Measurements from ENCODE around the gene FANCB.

Gene FANCB

GRCh38 chrX:14872851-14873675 is at the start of gene FANCB, which contains the start of gene MOSPD2:
Gene FANCB (minus strand): TSS chrX:14873069. CDS start chrX:14865510, 7,559 bp downstream.
Gene MOSPD2 (plus strand): TSS chrX:14873421. CDS start chrX:14873529, 108 bp downstream.
- DNase-seq = peak; percentile 96

GRCh38 chrX:14922437-14922836 is 49.6 kb upstream of the FANCB start:
- DNase-seq = no peak

GRCh38 chrX:14920196-14920595 is 47.3 kb upstream of the FANCB start:
- DNase-seq = no peak

GRCh38 chrX:14919407-14919806 is 46.5 kb upstream of the FANCB start:
- DNase-seq = no peak

DNA sequence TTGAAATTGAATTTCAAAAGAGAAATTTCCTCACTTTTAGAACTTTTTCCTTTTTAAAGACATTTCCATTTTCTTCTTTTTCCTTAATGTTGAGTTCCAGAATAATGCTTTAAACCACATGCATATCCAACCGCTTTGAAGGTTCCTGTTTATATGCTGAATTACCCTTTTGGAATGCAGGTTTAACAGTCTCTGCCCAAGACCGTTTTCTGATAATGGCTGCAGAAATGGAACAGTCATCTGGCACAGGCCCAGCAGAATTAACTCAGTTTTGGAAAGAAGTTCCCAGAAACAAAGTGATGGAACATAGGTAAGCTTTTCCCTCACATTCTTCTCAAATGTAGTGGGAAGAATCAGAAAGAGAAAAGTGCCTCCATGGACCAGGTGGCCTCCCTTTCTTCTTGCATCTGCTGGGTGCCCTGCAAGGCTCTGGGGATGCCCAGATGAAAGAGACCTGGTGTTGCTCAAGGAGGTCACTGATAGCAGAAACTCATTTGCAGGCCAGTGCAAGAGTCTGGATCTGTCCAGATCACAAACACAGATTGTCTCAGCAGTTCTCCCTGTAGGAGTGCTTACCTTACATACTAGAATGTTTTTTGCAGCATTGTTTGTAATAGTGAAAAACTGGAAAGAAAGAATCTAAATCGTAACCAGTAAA is 43.3 kb upstream of the FANCB start:
- no peak for DNase-seq

DNA sequence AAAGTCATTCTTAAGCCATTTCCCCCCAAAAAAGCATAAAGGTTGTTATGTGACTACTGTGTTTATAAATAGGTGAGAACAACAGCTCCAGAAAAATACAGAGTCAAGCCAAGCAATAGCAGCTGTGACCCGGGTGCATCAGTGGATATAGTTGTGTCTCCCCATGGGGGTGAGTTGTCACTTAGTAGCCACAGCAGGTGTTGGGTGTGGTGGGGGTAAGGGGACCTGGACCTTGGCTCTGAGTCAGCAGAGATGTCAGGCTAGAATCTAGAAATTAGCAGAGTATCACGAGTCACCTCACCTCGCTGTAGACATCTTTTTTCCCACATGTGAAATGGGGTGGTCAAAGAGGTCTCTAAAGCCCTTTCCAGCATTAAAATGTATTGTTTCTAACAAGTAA is 42.7 kb upstream of the FANCB start:
- DNase-seq = no peak

DNA sequence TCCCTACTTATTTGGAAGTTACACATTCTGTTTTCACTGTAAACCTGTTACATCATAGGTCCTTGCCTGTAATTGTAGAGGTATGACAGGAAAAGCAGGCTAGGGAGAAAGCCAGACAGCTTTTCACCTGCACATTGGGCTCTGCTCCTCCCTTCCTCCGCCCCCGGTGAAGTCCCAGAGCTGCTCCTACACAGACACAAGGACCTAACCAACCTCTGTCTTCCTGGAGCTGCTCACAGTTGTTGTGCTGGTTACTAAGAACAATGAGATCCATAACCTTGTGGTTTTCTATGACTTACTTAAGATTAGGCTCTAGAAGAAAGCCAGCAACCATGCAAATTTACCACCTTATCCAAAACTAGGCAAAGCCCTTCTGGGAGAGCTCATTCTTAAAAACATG is 40.4 kb upstream of the FANCB start:
- DNase-seq = no peak

DNA sequence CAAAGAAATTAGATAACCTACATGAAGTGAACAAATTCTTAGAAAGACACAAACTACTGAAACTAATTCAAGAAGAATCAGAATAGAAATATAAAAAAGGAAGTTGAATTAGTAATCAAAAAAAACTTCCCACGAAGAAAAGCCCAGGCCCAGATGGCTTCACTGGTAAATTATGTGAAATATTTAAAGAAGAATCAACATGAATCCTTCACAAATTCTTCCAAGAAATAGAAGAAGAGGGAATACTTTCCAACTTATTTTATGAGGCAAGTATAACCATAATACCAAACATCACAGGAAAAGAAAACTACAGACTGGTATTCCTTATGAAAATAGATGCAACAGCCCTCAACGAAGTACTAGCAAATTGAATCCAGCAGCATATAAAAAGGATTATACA is 31.0 kb upstream of the FANCB start:
- no peak for DNase-seq

- no peak for DNase-seq
Observed at GRCh38 chrX:14902537-14902936, 29.7 kb upstream of the FANCB start.

- DNase-seq = no peak
Observed at GRCh38 chrX:14899607-14900006, 26.7 kb upstream of the FANCB start.

DNA sequence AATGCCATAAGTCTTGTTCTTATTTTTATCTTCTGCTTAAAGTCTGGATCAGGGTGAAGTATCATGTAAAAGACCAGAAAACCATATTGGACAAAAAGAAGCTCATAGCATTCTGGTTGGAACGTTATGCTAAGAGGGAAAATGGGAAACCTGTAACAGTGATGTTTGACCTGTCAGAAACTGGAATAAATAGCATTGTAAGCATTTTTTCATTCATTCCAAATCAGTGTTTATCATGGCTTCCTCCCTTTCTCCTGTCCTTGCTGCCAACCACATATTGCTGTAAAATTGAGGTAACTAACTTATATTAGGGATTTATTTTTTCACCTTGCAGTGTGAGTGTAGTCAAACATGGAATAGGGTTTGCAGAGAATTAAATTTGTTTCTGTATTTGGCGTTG is 24.2 kb upstream of the FANCB start:
- DNase-seq = no peak

GRCh38 chrX:14896273-14896672 is 23.4 kb upstream of the FANCB start:
- DNase-seq = no peak

GRCh38 chrX:14886252-14886651 is 13.4 kb upstream of the FANCB start:
- DNase-seq = no peak

GRCh38 chrX:14884714-14885113 is 11.8 kb upstream of the FANCB start:
- DNase-seq = no peak

DNA sequence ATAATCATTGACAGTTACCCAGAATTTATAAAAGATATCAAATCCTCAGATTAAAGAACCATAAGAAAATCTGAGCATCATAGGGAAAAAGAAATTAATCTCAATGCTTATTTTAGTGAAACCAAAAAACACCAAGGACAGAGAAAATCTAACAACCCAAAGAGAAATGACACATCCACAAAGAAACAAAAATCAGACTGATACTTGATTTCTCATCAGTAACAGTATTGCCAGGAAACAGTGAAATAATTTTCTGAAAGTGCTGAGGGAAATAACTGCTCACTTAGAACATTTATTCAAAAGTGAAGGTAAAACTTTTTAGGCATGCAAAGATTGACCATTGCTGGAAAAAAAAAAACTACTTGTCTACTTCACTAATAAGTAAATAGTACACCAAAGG is 11.0 kb upstream of the FANCB start:
- DNase-seq = no peak

DNA sequence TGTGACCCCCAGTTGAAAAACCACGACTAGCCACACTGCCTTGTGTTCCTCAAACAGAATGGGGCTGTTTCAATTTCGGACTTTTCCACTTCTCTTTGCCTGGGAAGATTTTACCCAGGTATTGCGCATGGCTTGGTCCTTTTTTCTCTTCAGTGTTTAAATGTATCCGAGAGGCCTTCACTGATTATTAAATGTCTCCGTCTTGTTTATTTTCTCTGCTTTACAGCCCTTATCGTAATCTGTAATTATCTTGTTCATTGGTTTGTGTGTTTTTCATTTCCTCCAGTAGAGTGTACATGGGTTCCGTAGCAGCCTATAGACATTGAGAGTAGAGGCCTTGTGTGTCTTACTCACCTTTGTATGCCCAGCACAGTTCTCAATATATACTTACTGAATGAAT is 2.8 kb upstream of the FANCB start:
- no peak for DNase-seq

DNA sequence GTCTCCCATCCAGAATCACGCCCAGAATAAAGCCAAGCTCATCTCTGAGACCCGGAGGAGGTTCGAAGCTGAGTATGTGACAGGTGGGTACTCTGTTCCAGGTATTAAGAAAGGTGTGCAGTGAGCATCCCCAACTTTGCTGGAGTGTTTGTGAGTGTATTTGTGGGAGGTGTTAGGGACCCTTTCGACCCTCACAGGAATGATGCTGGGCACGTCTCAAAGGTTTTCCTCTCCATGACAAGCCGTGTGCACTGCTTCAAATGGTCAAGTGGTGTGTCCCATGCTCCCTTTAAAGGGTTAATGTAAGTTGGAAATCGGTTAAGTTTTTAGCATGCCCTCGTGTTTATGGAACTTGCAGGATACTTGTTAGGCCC is 794 bp upstream of the FANCB start:
- DNase-seq = no peak

DNA sequence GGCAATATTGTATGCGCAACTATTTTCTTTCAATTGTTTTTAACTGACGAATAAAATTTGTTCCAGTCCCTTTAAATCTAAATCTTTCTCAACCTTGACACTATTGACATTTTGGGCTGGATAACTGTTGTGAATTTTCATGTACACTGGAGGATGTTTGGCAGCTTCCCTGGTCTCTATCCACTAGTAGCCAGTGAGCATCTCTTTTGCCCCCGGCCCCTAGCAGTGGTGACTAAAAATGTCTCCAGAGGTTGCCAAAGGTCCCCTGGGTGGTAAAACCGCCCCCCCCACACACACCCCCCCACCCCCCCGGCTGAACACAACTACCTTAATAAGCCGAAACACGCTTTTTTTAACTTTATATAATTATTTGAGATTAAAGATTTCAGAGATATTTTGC is 514 bp downstream of the FANCB start:
- no peak for DNase-seq

DNA sequence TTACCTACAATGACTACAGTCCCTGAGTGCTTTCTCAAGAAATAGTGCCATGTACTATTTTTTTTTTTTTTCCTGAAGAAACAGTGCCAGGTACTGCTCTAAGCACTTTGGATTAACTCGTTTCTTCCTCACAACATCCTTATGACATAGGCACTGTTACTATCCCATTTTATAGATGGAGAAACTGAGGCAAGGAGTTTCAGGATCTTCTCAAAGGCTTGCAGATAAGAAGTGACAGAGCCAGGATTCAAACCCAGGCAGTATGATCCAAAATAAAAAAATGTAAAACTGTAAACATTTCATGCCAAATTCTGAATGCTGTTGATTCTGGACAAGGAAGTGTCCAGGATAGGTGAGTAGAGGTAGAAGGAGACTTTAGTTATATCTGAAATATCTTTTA is 1.1 kb downstream of the FANCB start:
- no peak for DNase-seq

DNA sequence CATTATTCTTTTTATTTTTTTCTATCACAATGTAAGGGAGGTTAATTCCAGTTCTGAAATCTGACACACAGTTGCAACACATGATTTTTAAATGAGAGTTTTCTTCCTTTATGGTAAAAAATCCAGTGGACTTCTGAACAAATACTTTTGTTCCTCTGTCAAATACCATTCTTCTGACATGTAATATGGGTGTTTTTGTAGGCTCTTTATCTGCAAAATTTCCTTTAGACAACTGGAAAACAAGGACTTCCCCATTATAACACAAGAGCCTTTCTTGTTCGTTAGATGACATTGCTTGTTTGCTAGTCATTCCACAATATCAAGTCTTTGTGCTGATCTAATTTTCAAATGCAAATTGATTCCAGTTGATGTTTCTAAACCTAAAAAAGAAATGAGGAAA is 7.7 kb downstream of the FANCB start:
- no peak for DNase-seq

GRCh38 chrX:14864631-14865030 is 8.2 kb downstream of the FANCB start:
- no peak for DNase-seq

GRCh38 chrX:14851526-14851925 is 21.3 kb downstream of the FANCB start:
- DNase-seq = no peak

DNA sequence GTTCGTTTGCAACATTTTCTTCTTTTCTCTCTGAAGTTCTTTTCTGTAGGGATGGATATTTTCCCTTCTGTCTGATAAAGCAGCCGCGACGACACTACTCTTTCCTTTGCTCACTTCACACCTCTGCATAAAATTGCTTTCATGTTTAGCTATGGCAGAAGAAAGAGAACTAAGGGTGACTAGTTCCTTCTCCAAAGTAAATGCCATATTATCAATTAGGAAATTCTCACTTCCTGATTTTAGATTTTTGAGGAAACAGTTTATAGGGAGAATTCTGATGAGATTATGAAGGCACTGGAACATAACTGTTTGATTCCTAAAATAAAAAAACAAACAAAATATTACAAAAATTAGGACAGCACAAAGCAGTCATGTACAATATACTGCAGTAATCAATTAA is 29.2 kb downstream of the FANCB start:
- DNase-seq = no peak

GRCh38 chrX:14837155-14837554 is 35.7 kb downstream of the FANCB start:
- no peak for DNase-seq

- DNase-seq = no peak
Observed at GRCh38 chrX:14832586-14832985, 40.3 kb downstream of the FANCB start.

Measured in NCI-H1092 treated with DMSO at 0.1 percent for 48 hours (cell line).